Adrenal gland (tissue), 5 donors: ENCODE measurements around the gene SRSF12.

Source experiments
- POLR2A ChIP-seq, 2 donors: fragments of 450-650 bp; IDR thresholded peaks; one replicate each; pipeline ENCODE4 v1.6.1; 2017; ENCODE audit warnings: antibody characterized with exemption in 2 of 2, mild to moderate bottlenecking in 2 of 2, moderate library complexity in 1 of 2
- TF ChIP-seq, protein P1 (sequence below), 6 experiments: fragments of 450-650 bp in 4 of 6; fragments of 200-600 bp in 2 of 6; sonication (generic) in 1 of 6; IDR thresholded peaks; 1 replicate in 5 of 6; 2 replicates in 1 of 6; pipeline versions ENCODE4 v1.5.1 to v1.8.0; 2016 to 2021; ENCODE audit warnings: antibody characterized with exemption in 6 of 6, mild to moderate bottlenecking in 2 of 6, moderate library complexity in 1 of 6
- donor health status: DM: no; HTN: no; CAD: no.

DNA sequence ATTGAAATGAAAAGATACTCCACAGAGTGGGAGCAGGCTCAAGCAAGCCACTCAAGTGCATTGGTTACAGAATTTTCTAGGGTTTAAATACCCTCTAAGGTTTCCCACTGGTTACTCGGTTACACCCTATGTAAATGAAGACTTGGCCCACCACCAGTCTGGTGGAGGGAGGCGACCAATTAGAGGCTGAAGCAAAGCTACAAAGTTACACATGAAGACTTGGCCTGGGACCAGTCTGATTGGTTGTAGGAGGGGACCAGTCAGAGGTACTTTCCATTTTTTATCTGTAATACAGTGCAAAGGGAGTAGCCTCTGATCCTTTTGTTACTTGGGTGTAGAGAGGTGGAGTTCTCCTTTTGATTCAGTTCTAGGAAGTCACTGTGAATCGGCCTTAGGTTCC, 7.6 kb downstream of the SRSF12 start:
- TF ChIP-seq, protein P1, sequence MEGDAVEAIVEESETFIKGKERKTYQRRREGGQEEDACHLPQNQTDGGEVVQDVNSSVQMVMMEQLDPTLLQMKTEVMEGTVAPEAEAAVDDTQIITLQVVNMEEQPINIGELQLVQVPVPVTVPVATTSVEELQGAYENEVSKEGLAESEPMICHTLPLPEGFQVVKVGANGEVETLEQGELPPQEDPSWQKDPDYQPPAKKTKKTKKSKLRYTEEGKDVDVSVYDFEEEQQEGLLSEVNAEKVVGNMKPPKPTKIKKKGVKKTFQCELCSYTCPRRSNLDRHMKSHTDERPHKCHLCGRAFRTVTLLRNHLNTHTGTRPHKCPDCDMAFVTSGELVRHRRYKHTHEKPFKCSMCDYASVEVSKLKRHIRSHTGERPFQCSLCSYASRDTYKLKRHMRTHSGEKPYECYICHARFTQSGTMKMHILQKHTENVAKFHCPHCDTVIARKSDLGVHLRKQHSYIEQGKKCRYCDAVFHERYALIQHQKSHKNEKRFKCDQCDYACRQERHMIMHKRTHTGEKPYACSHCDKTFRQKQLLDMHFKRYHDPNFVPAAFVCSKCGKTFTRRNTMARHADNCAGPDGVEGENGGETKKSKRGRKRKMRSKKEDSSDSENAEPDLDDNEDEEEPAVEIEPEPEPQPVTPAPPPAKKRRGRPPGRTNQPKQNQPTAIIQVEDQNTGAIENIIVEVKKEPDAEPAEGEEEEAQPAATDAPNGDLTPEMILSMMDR (IDR thresholded peaks at IDR 0.05) = no peak
- no peak for TF ChIP-seq POLR2A (IDR thresholded peaks at IDR 0.05)
